ENCODE data around the gene RXRA. TPM values are rescaled to one million over a fixed set of nuclear protein-coding genes. Genes with fewer than 3 reads are reported as not detected.
A peak's percentile ranks its signal among the peaks of the same experiment; 100 is the strongest.

Gene RXRA
- total and polyA plus RNA-seq, 4 experiments from 2014 or later, result 1.0 to 11.9 (median 6.4) TPM

DNA sequence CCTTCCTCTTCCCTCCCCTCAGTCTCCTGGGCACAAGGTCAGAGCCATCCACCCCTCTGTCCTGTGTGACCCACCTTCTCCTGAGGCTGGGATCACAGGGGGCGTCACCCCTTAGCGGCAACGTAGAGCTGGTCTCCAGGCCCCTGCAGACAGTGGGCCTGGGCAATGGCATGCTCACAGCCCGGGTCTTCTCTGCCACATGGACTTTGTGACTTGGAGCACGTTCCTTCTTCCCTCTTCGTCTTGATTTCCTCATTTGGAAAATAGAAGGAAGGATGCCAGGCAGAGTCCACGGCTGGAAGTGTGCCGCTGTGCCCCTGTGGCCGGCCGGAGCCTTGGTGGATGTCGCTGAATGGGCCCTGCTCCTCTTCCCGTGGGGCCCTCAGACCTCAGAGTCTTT lies 10.0 kb downstream of the RXRA start:
- H3K27me3 ChIP-seq (ENCODE audit: insufficient read depth, low read length), result no peaks in the 10 kb centered on the region
- intact Hi-C loops (cut with micrococcal nuclease), result no loop called here
- H3K4me3 Mint-ChIP-seq, result no peak overlapping the region

DNA sequence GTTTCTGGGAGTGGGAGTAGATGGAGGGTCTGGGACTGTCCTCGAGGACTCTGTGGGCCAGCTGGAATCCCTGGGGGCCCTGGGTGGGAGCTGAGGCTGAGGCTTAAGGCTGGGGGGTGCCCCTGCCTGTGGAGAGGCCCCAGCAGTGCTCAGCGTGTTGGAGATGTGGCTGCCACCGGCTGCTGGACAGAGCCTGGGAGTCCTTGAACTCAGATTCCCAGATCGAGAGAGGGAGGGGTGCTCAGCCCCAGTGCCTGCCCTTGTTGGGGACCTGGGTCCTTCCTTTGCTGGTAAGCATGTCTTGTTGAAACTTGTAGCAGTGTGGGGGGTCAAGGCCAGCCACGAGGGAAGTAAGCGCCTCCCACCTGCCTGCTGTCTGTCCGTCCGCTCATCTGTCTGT lies 10.7 kb downstream of the RXRA start:
- Histone ChIP-seq H3K27ac (ENCODE audit: low read depth, low read length) (no peak overlapping the region), H3K9me3 (ENCODE audit: control insufficient read depth in 1 of 2, low read length in 2 of 2) (no peaks in the 10 kb centered on the region), H3K36me3 (ENCODE audit: insufficient read depth, low read length) (no peaks in the 10 kb centered on the region), H3K27me3 (ENCODE audit: insufficient read depth, low read length) (no peaks in the 10 kb centered on the region), H3K4me3 (ENCODE audit: low read length in 2 of 2) (no peak overlapping the region), H3K4me1 (ENCODE audit: insufficient read depth, low read length) (no peaks in the 10 kb centered on the region)
- Mint-ChIP-seq H3K4me3 (no peak overlapping the region), H3K9me3 (no peaks in the 10 kb centered on the region), H3K36me3 (no peaks in the 10 kb centered on the region), H3K27me3 (no peaks in the 10 kb centered on the region), H3K4me1 (peaks cover 0 to 10% (median 4%) of the 10 kb centered on the region in 4 donors), H3K27ac (peak overlapping the region in 2 of 7 donors; percentile 2 to 64)
- POLR2A ChIA-PET (ENCODE audit: partially characterized antibody), result no interaction called here
- no peak for DNase-seq
- CTCF ChIA-PET (ENCODE audit: partially characterized antibody), result no interaction called here
- intact Hi-C loops (cut with micrococcal nuclease), result no loop called here

More for the DNA sequence above, 10.0 kb downstream of the RXRA start:
- H3K9me3 ChIP-seq (ENCODE audit: control insufficient read depth in 1 of 2, low read length in 2 of 2), result no peaks in the 10 kb centered on the region
- DNase-seq, result no peak
- Mint-ChIP-seq H3K27ac (no peak overlapping the region), H3K27me3 (no peaks in the 10 kb centered on the region), H3K4me1 (peaks cover 0 to 10% (median 4%) of the 10 kb centered on the region in 4 donors), H3K9me3 (no peaks in the 10 kb centered on the region), H3K36me3 (no peaks in the 10 kb centered on the region)
- H3K36me3 ChIP-seq (ENCODE audit: insufficient read depth, low read length), result no peaks in the 10 kb centered on the region
- POLR2A ChIA-PET (ENCODE audit: partially characterized antibody), result no interaction called here
- CTCF ChIA-PET (ENCODE audit: partially characterized antibody), result no interaction called here
- no peak overlapping the region for H3K27ac ChIP-seq (ENCODE audit: low read depth, low read length)
- H3K4me3 ChIP-seq (ENCODE audit: low read length in 2 of 2), result no peak overlapping the region
- H3K4me1 ChIP-seq (ENCODE audit: insufficient read depth, low read length), result no peaks in the 10 kb centered on the region

DNA sequence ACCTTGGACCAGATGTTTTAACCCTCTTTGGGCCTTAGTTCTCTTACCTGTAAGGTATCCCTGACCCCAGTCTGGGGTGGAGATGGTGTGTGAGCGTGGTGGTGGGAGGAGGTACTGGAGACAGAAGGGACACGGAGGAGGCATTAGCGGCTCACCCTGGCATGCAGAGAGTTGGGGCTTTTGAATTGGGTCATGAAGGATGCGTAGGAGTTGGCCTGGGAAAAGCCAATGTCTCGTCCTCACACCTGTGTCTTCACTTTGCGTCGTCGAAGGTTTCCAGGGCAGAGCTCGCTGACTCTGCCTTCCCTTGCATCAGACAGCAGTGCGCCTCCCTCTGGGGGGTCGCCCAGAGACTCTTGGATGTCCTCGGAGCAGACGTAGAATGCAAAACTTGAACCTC lies 11.2 kb downstream of the RXRA start:
- peaks cover 0 to 10% (median 4%) of the 10 kb centered on the region in 4 donors for H3K4me1 Mint-ChIP-seq
- no peaks in the 10 kb centered on the region for H3K36me3 Mint-ChIP-seq
- Histone ChIP-seq H3K4me3 (ENCODE audit: low read length in 2 of 2) (no peak overlapping the region), H3K36me3 (ENCODE audit: insufficient read depth, low read length) (no peaks in the 10 kb centered on the region), H3K27me3 (ENCODE audit: insufficient read depth, low read length) (no peaks in the 10 kb centered on the region), H3K27ac (ENCODE audit: low read depth, low read length) (no peak overlapping the region), H3K9me3 (ENCODE audit: control insufficient read depth in 1 of 2, low read length in 2 of 2) (no peaks in the 10 kb centered on the region), H3K4me1 (ENCODE audit: insufficient read depth, low read length) (no peaks in the 10 kb centered on the region)
- no peaks in the 10 kb centered on the region for H3K9me3 Mint-ChIP-seq
- POLR2A ChIA-PET (ENCODE audit: partially characterized antibody), result no interaction called here
- DNase-seq, result no peak
- H3K27me3 Mint-ChIP-seq, result no peaks in the 10 kb centered on the region
- no peak overlapping the region for H3K4me3 Mint-ChIP-seq
- peak overlapping the region in 3 of 7 donors; percentile 2 to 66 (median 31) for H3K27ac Mint-ChIP-seq
- CTCF ChIA-PET (ENCODE audit: partially characterized antibody), result no interaction called here
- intact Hi-C loops (cut with micrococcal nuclease), result no loop called here

DNA sequence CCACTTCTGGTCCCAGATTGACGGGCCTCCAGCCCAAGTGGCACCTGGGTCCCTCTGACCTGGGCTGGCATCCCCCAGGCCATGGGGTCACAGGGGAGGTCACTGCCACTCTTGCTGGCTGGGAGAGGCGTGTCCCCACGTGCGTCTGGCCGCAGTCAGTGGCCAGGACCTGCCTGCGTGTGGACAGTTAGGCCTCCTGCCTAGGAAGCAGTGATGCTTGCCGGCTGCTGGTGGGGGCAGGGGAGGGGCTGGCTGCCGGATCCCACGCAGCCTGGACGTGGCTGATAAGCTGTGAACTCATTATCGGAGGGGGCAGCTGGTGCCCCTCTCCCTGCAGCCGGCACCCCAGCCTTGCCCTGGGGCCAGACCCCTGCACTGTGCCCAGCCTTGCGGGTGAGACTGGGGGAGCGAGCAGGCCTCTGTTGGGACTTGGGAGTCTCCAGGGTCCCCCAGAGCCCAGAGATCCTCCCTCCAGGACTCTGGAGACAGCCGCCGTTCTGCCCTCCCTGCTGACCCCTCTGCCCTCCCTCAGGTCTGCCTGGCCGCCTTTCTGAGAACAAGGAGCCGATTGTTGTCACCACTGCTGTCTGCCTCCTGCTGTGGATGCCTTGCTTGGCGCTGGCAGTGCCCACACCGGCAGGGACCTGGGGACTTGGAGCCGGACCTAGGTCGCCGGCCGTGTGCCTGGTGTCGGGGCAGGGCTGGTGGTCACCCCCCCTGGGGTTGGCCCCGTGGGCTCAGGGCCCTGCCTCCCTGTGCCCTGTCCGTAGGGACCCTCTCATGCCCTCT lies 12.3 kb downstream of the RXRA start:
- ChIA-PET CTCF (ENCODE audit: partially characterized antibody) (no interaction called here), POLR2A (ENCODE audit: partially characterized antibody) (no interaction called here)
- intact Hi-C loops (cut with micrococcal nuclease), result no loop called here
- Mint-ChIP-seq H3K4me1 (peaks cover 0 to 14% (median 7%) of the 10 kb centered on the region in 4 donors), H3K27ac (no peak overlapping the region), H3K4me3 (no peak overlapping the region), H3K36me3 (no peaks in the 10 kb centered on the region), H3K9me3 (no peaks in the 10 kb centered on the region), H3K27me3 (no peaks in the 10 kb centered on the region)
- no peaks in the 10 kb centered on the region for H3K36me3 ChIP-seq (ENCODE audit: insufficient read depth, low read length)
- no peaks in the 10 kb centered on the region for H3K27me3 ChIP-seq (ENCODE audit: insufficient read depth, low read length)
- no peaks in the 10 kb centered on the region for H3K4me1 ChIP-seq (ENCODE audit: insufficient read depth, low read length)
- H3K4me3 ChIP-seq (ENCODE audit: low read length in 2 of 2), result no peak overlapping the region
- no peak for DNase-seq
- no peaks in the 10 kb centered on the region for H3K9me3 ChIP-seq (ENCODE audit: control insufficient read depth in 1 of 2, low read length in 2 of 2)
- no peak overlapping the region for H3K27ac ChIP-seq (ENCODE audit: low read depth, low read length)

DNA sequence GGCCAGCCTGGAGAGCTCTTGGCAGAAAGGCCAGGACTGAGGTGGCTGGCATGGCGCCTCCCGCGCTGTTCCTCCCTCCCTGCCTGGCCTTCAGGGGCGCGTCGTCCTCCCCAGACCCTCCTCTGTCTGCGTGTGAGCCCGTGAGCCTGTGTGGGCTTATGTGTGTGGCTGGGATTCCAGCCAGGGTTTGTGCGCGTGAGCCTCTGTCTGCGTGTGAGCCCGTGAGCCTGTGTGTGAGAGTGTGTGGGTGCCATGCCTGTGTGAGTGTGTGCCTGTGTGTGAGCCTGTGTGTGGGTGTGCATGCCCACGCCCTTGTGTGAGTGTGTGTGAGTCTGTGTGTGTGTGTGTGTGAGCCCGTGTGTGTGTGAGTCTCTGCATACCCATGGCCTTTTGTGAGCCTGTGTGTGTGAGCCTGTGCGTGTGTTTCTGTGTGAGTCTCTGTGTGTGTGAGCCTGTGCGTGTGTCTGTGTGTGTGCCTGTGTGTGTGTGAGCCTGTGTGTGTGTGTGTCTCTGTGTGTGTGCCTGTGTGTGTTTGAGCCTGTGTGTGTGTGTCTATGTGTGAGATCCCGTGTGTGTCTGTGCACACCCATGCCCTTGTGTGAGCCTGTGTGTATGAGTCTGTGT lies 13.0 kb downstream of the RXRA start:
- no peak for DNase-seq
- CTCF ChIA-PET (ENCODE audit: partially characterized antibody), result no interaction called here
- Mint-ChIP-seq H3K4me1 (peaks cover 0 to 19% (median 7%) of the 10 kb centered on the region in 4 donors), H3K4me3 (no peak overlapping the region), H3K36me3 (no peaks in the 10 kb centered on the region), H3K27me3 (no peaks in the 10 kb centered on the region), H3K27ac (no peak overlapping the region), H3K9me3 (no peaks in the 10 kb centered on the region)
- H3K9me3 ChIP-seq (ENCODE audit: control insufficient read depth in 1 of 2, low read length in 2 of 2), result no peaks in the 10 kb centered on the region
- no peak overlapping the region for H3K27ac ChIP-seq (ENCODE audit: low read depth, low read length)
- no peaks in the 10 kb centered on the region for H3K36me3 ChIP-seq (ENCODE audit: insufficient read depth, low read length)
- no peak overlapping the region for H3K4me3 ChIP-seq (ENCODE audit: low read length in 2 of 2)
- intact Hi-C loops (cut with micrococcal nuclease), result no loop called here
- H3K27me3 ChIP-seq (ENCODE audit: insufficient read depth, low read length), result no peaks in the 10 kb centered on the region
- H3K4me1 ChIP-seq (ENCODE audit: insufficient read depth, low read length), result peaks cover 2% of the 10 kb centered on the region
- POLR2A ChIA-PET (ENCODE audit: partially characterized antibody), result no interaction called here

DNA sequence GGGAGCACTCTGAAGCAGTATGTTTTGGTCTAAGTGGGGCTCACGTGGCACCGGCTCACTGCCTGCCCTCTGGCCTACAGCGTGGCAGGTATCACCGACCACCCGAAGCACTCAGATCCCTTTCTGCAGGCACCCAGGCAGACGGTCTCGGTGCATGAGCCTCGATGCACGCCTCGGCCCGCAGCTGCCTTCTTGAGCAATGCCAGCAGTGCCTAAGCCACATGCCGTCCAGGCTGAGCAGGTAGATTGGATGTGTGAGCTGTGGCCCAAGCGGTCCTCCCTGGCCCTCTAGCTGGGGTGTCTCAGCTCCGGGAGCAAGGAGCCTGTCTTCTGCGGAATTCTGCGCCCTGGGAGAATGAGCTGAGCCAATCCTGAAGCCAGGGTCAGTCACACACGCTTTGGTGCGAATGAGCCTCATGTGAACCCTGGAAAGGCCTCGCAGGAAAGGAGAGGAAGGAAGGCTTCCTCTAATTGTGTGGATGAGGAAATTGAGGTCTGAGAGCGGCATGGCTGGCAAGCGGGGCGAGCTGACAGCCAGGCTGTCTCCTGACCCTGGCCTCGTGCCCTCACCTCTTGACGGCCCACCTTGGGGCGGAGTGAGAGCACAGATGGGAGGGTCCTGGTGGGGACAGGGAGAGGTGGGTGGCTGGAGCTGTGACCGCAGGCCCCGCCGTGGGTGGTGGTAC lies 14.4 kb downstream of the RXRA start:
- Mint-ChIP-seq H3K9me3 (no peaks in the 10 kb centered on the region), H3K27me3 (no peaks in the 10 kb centered on the region), H3K4me3 (no peak overlapping the region), H3K36me3 (no peaks in the 10 kb centered on the region), H3K27ac (peak overlapping the region in 2 of 7 donors; percentile 29 to 66), H3K4me1 (peaks cover 0 to 19% (median 7%) of the 10 kb centered on the region in 4 donors)
- peaks cover 6% of the 10 kb centered on the region for H3K4me1 ChIP-seq (ENCODE audit: insufficient read depth, low read length)
- H3K27me3 ChIP-seq (ENCODE audit: insufficient read depth, low read length), result no peaks in the 10 kb centered on the region
- H3K36me3 ChIP-seq (ENCODE audit: insufficient read depth, low read length), result no peaks in the 10 kb centered on the region
- intact Hi-C loops (cut with micrococcal nuclease), result no loop called here
- no peak overlapping the region for H3K27ac ChIP-seq (ENCODE audit: low read depth, low read length)
- no peak for DNase-seq
- H3K9me3 ChIP-seq (ENCODE audit: control insufficient read depth in 1 of 2, low read length in 2 of 2), result no peaks in the 10 kb centered on the region
- ChIA-PET POLR2A (ENCODE audit: partially characterized antibody) (interaction anchor here (0.8 kb wide), 1 partner anchor 176 kb away, joined by 3 read pairs; no protein-coding TSS in a partner anchor), CTCF (ENCODE audit: partially characterized antibody) (no interaction called here)
- no peak overlapping the region for H3K4me3 ChIP-seq (ENCODE audit: low read length in 2 of 2)

DNA sequence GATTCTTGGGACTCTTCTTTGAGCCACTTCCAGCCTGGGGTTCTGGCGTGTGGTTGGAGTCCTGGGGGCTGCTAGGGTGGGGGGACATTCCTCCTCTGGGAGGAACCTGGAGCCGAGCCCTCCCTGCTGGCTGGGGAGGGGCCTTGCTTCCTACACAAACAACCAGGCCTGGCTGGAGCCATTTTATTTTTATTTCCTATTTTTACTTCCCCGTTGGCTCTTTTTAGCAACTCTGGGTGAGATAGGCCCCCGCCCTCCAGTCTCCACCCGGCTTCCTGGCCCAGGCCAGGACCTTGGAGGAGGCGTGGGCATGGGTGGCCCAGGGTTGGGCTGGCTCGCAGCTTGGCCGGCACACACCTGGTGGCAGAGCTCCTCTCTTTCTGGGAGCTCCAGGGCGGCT lies 15.1 kb downstream of the RXRA start:
- intact Hi-C loops (cut with micrococcal nuclease), result no loop called here
- no peak overlapping the region for H3K4me3 Mint-ChIP-seq
- ChIA-PET CTCF (ENCODE audit: partially characterized antibody) (no interaction called here), POLR2A (ENCODE audit: partially characterized antibody) (interaction anchor here (0.8 kb wide), 1 partner anchor 176 kb away, joined by 3 read pairs; no protein-coding TSS in a partner anchor)
- no peak overlapping the region for H3K27ac ChIP-seq (ENCODE audit: low read depth, low read length)
- no peaks in the 10 kb centered on the region for H3K9me3 Mint-ChIP-seq
- DNase-seq, result no peak
- H3K27me3 Mint-ChIP-seq, result no peaks in the 10 kb centered on the region
- peaks cover 0 to 19% (median 7%) of the 10 kb centered on the region in 4 donors for H3K4me1 Mint-ChIP-seq
- no peaks in the 10 kb centered on the region for H3K36me3 ChIP-seq (ENCODE audit: insufficient read depth, low read length)
- peaks cover 6% of the 10 kb centered on the region for H3K4me1 ChIP-seq (ENCODE audit: insufficient read depth, low read length)
- no peaks in the 10 kb centered on the region for H3K27me3 ChIP-seq (ENCODE audit: insufficient read depth, low read length)
- no peak overlapping the region for H3K4me3 ChIP-seq (ENCODE audit: low read length in 2 of 2)
- H3K36me3 Mint-ChIP-seq, result no peaks in the 10 kb centered on the region
- no peaks in the 10 kb centered on the region for H3K9me3 ChIP-seq (ENCODE audit: control insufficient read depth in 1 of 2, low read length in 2 of 2)
- no peak overlapping the region for H3K27ac Mint-ChIP-seq
